Glomerular visceral epithelial cell (primary cell): ENCODE data around the gene PLCB2.

Experiments
- DNase-seq: peaks from one replicate; pipeline ENCODE4 v3.0.0-alpha.2; 2016; ENCODE audit errors: extremely low spot score

Gene PLCB2

GRCh38 chr15:40286061-40286532, 21.6 kb downstream of the PLCB2 start:
- no peak for DNase-seq

GRCh38 chr15:40285554-40286011, 22.2 kb downstream of the PLCB2 start:
- no peak for DNase-seq

- DNase-seq, result no peak
These were observed 22.6 kb downstream of the PLCB2 start for GRCh38 chr15:40285151-40285550.

DNA sequence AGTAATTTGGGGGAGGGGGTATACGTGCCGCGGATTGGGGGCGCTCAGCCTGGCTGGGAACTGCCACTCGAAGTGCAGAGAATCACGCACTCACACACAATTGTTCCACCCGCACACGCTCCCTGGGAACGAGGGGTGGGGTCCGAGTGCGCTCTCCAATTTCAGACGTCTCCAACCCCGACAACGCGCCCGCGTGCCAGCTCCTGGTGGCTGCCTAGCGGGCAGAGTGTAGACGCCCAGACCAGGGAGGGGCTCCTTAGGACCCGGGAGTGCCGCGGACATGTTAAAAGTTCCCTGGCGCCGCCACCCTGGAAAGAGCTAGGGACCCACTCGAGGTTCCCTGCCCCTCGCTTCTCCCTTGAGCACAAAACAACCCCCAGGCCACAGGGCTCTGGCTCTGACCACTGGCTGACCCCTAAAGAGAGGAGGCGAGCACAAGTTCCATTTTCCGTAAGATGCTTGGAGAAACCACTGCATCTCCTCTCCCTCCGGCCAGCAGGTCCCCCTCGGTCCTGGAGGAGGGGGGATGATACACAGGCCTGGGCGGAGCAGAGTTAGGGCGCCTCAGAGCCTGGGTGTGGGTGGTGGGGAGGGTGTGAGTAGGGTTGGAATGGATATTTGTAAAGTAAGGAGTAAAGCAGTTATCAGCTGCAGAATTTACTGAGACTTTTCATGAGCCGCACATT, 24.0 kb downstream of the PLCB2 start:
- DNase-seq, result no peak

DNA sequence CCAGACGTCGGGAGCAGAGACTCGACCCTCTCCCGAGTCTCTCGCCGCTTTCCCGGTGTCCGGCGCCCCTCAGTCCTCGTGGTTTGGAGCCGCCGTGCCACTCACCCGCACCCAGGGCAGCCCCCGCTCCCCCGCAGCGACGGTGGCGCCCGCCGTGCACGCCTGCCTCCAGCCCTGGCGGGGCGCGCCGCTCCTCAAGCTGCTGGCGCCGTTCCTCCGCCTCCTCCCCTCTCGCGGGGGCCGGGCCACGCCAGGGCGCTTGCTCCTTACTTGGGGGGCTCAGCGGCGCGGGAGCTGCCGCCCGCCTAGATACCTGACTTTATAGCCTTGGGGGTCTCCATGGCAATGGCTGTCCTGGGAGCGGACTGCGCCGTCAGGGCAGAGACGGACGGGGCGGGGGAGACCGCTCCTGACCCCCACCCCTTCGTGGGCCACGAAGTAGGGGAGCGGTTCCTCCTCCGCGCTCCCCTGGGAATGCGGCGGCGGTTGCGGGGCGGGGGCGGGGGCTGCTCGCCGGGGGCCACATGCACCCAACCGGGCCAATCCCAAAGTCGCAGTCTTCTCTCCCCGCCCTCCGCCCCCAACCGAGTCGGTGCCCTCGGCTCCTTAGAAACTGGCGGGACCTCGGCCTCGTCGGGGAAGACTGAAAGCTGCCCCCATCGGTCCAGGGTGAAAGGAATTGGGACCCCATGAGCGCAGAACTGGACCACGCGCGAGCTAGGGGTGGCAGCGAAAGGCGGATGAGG, 24.7 kb downstream of the PLCB2 start, which contains the start of gene ANKRD63:
Gene ANKRD63, minus strand, starts transcription at position 196 of the 746 bp plus-strand sequence. CDS start 478 bp downstream, outside the sequence.
- DNase-seq, result peak; percentile 8

DNA sequence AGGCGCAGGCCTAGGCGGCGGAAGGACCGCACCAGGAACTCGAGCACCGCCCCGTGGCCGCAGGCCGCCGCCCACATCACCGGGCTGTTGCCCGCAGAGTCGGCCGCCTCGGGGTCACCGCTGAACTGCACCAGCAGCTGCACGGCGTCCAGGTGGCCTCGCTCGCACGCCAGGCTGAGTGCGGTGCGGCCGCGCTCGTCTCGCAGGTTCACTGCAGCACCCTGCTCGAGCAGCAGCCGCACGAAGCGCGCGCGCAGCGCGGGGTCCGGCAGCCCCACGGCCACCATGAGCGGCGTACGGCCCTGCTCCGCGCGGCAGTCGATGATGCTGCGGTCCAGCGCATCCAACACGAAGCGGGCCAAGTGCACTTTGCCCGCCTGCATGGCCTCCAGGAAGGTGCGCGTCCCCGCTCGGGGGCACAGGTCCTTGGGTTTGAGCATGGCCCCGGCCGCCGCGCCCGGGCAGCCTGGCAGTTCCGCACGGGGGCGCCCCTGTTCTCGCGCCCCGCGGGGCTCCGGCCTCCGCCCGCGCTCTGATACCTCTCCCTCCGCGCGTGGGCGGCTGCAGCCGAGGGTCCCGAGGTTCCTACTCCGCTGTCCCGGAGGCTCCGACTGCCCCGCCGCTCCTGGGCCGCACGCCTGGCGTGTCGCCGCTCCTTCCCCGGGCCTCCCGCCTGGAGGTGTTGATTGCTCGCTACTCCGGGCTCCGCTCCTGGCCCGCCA, 25.4 kb downstream of the PLCB2 start:
- peak; percentile 28 for DNase-seq

GRCh38 chr15:40281801-40282146, 26.0 kb downstream of the PLCB2 start:
- DNase-seq, result no peak

DNA sequence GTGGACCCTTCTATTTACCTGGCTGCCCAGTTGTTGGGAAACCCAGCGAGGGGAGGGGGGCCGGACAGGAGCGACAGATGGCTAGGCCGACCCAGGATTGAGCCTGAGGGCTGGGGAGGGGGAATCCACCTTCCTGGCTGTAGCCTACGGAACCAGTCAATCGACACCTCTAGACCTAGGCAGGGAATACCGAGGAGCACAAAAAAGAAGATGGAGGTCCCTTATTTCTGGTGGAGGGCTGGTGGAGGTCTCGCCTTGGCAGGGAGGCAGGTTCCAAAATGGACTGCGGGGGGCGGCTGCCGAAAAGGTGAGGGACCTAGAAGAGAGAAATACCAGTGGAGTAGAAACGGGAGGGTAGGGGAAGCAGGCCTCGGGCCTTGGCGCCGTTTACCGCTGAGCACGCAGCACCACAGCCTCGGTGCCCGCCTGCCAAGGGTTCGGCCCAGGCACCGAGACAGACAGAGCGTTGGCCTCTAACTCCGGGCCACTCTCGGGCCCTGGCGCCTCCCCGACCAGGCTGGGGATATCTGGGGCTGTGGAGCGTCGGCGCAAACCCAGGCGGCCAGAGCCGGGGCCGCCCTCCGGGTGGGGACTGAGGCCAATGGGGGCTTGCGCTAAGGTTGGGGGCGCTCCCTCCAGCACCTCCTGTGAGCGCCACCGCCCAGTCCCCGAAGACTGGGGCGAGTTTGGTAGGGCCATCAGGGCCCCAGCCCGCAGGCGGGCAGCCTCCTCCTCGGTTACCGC, 26.5 kb downstream of the PLCB2 start:
- no peak for DNase-seq

- DNase-seq, result no peak
These were observed 27.3 kb downstream of the PLCB2 start for GRCh38 chr15:40280260-40281056.

- peak; percentile 61 for DNase-seq
These were observed 28.1 kb downstream of the PLCB2 start for GRCh38 chr15:40279437-40280141.

- DNase-seq, result no peak
These were observed 29.7 kb downstream of the PLCB2 start for GRCh38 chr15:40278026-40278425.

GRCh38 chr15:40277471-40277870, 30.3 kb downstream of the PLCB2 start:
- DNase-seq, result no peak

DNA sequence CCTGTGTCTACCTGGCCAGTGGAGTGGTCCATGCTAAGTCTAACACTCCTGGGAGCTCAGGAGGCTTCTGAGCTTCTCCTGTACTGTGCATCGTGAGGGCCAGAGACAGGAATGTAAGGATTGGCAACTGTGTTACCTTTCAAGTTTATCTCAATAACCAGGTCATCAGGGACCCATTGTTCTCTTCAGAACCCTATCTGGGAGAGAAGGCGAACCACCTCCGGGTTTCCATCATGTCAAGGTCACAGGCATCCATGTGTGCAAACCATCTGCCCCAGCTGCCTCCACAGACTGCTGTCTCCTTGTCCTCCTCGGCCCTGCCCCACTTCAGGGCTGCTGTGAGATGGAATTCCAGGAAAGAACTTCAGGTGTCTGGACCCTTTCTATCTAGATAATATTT, 30.8 kb downstream of the PLCB2 start:
- no peak for DNase-seq

DNA sequence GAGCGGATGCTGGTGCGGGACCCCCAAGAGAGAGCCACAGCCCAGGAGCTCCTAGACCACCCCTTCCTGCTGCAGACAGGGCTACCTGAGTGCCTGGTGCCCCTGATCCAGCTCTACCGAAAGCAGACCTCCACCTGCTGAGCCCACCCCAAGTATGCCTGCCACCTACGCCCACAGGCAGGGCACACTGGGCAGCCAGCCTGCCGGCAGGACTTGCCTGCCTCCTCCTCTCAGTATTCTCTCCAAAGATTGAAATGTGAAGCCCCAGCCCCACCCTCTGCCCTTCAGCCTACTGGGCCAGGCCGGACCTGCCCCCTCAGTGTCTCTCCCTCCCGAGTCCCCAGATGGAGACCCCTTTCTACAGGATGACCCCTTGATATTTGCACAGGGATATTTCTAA, 31.8 kb downstream of the PLCB2 start:
- no peak for DNase-seq

DNA sequence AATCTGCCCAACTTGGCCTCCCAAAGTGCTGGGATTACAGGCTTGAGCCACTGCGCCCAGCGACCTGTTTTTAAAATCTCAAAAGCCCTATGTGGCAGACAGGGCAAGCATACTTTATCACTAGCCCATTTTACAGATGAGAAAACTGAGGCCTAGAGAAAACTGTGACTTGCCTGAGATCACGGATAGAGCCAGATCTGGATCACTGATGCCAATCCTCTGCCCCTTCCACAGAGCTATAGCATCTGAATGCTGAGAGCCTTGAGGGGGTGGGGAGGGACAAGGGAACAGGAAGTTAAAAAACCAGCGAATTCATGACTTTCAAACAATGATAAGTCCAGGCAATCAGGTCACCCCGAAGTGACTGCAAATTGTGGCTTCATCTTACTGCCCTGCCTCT, 32.2 kb downstream of the PLCB2 start:
- no peak for DNase-seq

GRCh38 chr15:40274350-40275274, 33.1 kb downstream of the PLCB2 start:
- DNase-seq, result peak; percentile 82

GRCh38 chr15:40273428-40273827, 34.3 kb downstream of the PLCB2 start:
- no peak for DNase-seq

- no peak for DNase-seq
These were observed 35.2 kb downstream of the PLCB2 start for GRCh38 chr15:40272485-40273056.
